ENCODE measurements around the gene VPS33A. TPM values are rescaled to one million over a fixed set of nuclear protein-coding genes. Genes with fewer than 3 reads are reported as not detected.

VPS33A gene
- total and polyA plus RNA-seq, 2 experiments from 2014 or later, result 19.5 to 48.0 TPM

DNA sequence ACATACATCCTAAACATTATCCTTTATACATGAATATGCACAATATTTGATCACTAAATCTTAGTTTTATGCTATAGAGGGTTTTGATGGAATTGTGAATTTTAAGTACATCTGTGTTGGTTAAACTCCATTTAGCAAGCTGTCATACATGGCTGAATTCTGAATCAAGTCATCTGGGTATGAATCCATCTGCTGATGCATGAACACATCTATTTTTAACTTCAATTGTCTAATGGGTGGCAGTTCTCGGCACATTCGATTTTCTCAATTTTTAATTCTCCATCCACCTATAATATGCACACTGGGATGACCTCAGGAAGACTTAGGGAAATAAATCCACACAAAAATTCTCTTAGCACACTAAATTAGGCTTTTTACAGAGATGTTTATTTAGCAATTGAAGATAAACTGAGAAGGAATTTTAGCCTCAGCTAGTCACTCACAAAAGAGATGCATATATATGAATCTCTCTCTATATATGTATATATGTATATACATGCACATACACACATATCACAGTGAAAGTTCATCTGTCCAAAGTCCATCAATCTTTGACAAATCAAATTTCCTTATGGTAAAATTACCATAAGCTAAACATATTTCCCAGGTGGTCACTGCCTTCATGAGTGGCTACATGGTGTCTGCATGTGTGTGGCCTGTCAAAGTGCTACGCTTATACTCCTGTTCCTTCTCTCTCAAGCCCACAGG, 44.5 kb upstream of the VPS33A start:
- Mint-ChIP-seq H3K27me3 (ENCODE audit: insufficient read depth, low read depth, poor library complexity) (no peaks in the 10 kb centered on the region), H3K9me3 (no peaks in the 10 kb centered on the region), H3K36me3 (ENCODE audit: low read depth) (no peaks in the 10 kb centered on the region; the same call in 2 of the 3 replicates), H3K27ac (no peak overlapping the region), H3K4me3 (no peak overlapping the region), H3K4me1 (no peaks in the 10 kb centered on the region; the same call in 2 of the 3 replicates)
- Histone ChIP-seq H2AFZ (no peak overlapping the region), H3K27me3 (ENCODE audit: insufficient read depth) (no peaks in the 10 kb centered on the region), H3K9me2 (ENCODE audit: insufficient read depth) (no peaks in the 10 kb centered on the region), H3F3A (replicated peaks; ENCODE audit: low read depth) (no peaks in the 10 kb centered on the region), H3K27ac (ENCODE audit: low read depth) (no peak overlapping the region), H3K4me1 (ENCODE audit: insufficient read depth) (no peaks in the 10 kb centered on the region), H3K79me2 (replicated peaks; ENCODE audit: insufficient read depth) (no peaks in the 10 kb centered on the region), H3K4me2 (no peak overlapping the region), H3K36me3 (ENCODE audit: insufficient read depth) (no peaks in the 10 kb centered on the region), H4K20me1 (replicated peaks; ENCODE audit: insufficient read depth) (no peaks in the 10 kb centered on the region), H3K4me3 (no peak overlapping the region)
- no peak for DNase-seq (ENCODE audit: low spot score)
- no peak for TF ChIP-seq EZH2phosphoT487 (IDR thresholded peaks at IDR 0.05; ENCODE audit: unreplicated experiment)
- no peak for TF ChIP-seq JUNB (IDR thresholded peaks at IDR 0.05; ENCODE audit: unreplicated experiment)
- TF ChIP-seq ZNF331 (CRISPR knock-in tag; IDR thresholded peaks at IDR 0.05; ENCODE audit: low read depth), result no peak
- TF ChIP-seq, protein P1, sequence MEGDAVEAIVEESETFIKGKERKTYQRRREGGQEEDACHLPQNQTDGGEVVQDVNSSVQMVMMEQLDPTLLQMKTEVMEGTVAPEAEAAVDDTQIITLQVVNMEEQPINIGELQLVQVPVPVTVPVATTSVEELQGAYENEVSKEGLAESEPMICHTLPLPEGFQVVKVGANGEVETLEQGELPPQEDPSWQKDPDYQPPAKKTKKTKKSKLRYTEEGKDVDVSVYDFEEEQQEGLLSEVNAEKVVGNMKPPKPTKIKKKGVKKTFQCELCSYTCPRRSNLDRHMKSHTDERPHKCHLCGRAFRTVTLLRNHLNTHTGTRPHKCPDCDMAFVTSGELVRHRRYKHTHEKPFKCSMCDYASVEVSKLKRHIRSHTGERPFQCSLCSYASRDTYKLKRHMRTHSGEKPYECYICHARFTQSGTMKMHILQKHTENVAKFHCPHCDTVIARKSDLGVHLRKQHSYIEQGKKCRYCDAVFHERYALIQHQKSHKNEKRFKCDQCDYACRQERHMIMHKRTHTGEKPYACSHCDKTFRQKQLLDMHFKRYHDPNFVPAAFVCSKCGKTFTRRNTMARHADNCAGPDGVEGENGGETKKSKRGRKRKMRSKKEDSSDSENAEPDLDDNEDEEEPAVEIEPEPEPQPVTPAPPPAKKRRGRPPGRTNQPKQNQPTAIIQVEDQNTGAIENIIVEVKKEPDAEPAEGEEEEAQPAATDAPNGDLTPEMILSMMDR (conservative IDR thresholded peaks at IDR 0.05; ENCODE audit: low read depth in 2 of 2), result no peak
- TF ChIP-seq ZNF114 (CRISPR knock-in tag; IDR thresholded peaks at IDR 0.05), result no peak
- TF ChIP-seq CREB1 (CRISPR knock-in tag; IDR thresholded peaks at IDR 0.05; ENCODE audit: low read depth), result no peak
- no peak for TF ChIP-seq NANOG (IDR thresholded peaks at IDR 0.05; ENCODE audit: borderline replicate concordance)
- TF ChIP-seq, protein P2, sequence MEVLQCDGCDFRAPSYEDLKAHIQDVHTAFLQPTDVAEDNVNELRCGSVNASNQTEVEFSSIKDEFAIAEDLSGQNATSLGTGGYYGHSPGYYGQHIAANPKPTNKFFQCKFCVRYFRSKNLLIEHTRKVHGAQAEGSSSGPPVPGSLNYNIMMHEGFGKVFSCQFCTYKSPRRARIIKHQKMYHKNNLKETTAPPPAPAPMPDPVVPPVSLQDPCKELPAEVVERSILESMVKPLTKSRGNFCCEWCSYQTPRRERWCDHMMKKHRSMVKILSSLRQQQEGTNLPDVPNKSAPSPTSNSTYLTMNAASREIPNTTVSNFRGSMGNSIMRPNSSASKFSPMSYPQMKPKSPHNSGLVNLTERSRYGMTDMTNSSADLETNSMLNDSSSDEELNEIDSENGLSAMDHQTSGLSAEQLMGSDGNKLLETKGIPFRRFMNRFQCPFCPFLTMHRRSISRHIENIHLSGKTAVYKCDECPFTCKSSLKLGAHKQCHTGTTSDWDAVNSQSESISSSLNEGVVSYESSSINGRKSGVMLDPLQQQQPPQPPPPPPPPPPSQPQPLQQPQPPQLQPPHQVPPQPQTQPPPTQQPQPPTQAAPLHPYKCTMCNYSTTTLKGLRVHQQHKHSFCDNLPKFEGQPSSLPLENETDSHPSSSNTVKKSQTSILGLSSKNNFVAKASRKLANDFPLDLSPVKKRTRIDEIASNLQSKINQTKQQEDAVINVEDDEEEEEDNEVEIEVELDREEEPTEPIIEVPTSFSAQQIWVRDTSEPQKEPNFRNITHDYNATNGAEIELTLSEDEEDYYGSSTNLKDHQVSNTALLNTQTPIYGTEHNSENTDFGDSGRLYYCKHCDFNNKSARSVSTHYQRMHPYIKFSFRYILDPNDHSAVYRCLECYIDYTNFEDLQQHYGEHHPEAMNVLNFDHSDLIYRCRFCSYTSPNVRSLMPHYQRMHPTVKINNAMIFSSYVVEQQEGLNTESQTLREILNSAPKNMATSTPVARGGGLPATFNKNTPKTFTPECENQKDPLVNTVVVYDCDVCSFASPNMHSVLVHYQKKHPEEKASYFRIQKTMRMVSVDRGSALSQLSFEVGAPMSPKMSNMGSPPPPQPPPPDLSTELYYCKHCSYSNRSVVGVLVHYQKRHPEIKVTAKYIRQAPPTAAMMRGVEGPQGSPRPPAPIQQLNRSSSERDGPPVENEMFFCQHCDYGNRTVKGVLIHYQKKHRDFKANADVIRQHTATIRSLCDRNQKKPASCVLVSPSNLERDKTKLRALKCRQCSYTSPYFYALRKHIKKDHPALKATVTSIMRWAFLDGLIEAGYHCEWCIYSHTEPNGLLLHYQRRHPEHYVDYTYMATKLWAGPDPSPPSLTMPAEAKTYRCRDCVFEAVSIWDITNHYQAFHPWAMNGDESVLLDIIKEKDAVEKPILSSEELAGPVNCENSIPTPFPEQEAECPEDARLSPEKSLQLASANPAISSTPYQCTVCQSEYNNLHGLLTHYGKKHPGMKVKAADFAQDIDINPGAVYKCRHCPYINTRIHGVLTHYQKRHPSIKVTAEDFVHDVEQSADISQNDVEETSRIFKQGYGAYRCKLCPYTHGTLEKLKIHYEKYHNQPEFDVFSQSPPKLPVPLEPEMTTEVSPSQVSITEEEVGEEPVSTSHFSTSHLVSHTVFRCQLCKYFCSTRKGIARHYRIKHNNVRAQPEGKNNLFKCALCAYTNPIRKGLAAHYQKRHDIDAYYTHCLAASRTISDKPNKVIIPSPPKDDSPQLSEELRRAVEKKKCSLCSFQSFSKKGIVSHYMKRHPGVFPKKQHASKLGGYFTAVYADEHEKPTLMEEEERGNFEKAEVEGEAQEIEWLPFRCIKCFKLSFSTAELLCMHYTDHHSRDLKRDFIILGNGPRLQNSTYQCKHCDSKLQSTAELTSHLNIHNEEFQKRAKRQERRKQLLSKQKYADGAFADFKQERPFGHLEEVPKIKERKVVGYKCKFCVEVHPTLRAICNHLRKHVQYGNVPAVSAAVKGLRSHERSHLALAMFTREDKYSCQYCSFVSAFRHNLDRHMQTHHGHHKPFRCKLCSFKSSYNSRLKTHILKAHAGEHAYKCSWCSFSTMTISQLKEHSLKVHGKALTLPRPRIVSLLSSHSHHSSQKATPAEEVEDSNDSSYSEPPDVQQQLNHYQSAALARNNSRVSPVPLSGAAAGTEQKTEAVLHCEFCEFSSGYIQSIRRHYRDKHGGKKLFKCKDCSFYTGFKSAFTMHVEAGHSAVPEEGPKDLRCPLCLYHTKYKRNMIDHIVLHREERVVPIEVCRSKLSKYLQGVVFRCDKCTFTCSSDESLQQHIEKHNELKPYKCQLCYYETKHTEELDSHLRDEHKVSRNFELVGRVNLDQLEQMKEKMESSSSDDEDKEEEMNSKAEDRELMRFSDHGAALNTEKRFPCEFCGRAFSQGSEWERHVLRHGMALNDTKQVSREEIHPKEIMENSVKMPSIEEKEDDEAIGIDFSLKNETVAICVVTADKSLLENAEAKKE (CRISPR knock-in tag; IDR thresholded peaks at IDR 0.05), result no peak
- no peak for ATAC-seq

All from GM23338 (cell line).